K562 (cell line): ENCODE results near the gene HEMK1. TPM values are rescaled to one million over a fixed set of nuclear protein-coding genes. Genes with fewer than 3 reads are reported as not detected.

ENCODE experiments used
- CCNT2 ChIP-seq: IDR thresholded peaks from 2 replicates; pipeline ENCODE4 v1.6.1; 2011; ENCODE audit warnings: borderline replicate concordance, low read depth, mild to moderate bottlenecking, moderate library complexity, mixed read lengths, low read length; ENCODE audit not compliant: insufficient read length; ENCODE audit errors: extremely low read depth
- ILK ChIP-seq: fragments of 450-650 bp; IDR thresholded peaks from 2 replicates; pipeline ENCODE4 v1.6.1; 2016; ENCODE audit warnings: missing genetic modification characterization, low read depth, mild to moderate bottlenecking, missing compliant biosample characterization, moderate library complexity, borderline replicate concordance
- LARP7 ChIP-seq: fragments of 450-650 bp; IDR thresholded peaks from 2 replicates; pipeline ENCODE4 v1.6.1; 2016
- MBD2 ChIP-seq: sonication (generic); IDR thresholded peaks from 2 replicates; pipeline ENCODE4 v1.6.1; 2016; ENCODE audit warnings: low read depth, borderline replicate concordance
- NCOA1 ChIP-seq: fragments of 450-650 bp; IDR thresholded peaks from 2 replicates; pipeline ENCODE4 v1.6.1; 2016; ENCODE audit warnings: low read depth
- NCOA2 ChIP-seq, 2 experiments: fragments of 450-650 bp; IDR thresholded peaks; 2 replicates each; pipeline ENCODE4 v1.6.1; 2018; ENCODE audit warnings: mild to moderate bottlenecking in 2 of 2, moderate library complexity in 1 of 2; ENCODE audit not compliant: partially characterized antibody in 2 of 2
- SRF ChIP-seq, 2 experiments: fragments of 250-450, 450-650 bp in 1 of 2; sonication (Bioruptor Pico) in 1 of 2; sonication (generic) in 1 of 2; formaldehyde crosslinking; IDR thresholded peaks; 2 replicates each; pipeline versions ENCODE4 v1.5.0 to v1.5.1; 2020 to 2022; ENCODE audit warnings: mild to moderate bottlenecking in 1 of 2, missing genetic modification reagents in 1 of 2
- SUPT5H ChIP-seq: fragments of 450-650 bp; IDR thresholded peaks from 2 replicates; pipeline ENCODE4 v1.6.1; 2016
- TEAD1 ChIP-seq, 2 experiments: fragments of 450-650 bp in 1 of 2; sonication (generic) in 1 of 2; formaldehyde crosslinking; IDR thresholded peaks; 2 replicates each; pipeline versions ENCODE4 v1.4.0 to v1.8.0; 2020 to 2022; ENCODE audit warnings: mild to moderate bottlenecking in 2 of 2, missing genetic modification reagents in 1 of 2
- ZKSCAN3 ChIP-seq: fragments of 250-450 bp; sonication (Bioruptor Pico); IDR thresholded peaks from 2 replicates; pipeline ENCODE4 v1.4.0; 2020
- polyA plus RNA-seq, 8 experiments: library from polyadenylated mRNA; depleted of rRNA in 4 of 8; stranded (reverse) in 5 of 8; unstranded in 3 of 8; fragments of >200 nt; fragmentation: Nextera tagmentation in 2 of 8; fragmentation: Illumina TruSeq in 1 of 8; extraction: Ambion mirVana in 2 of 8; extraction: Trizol in 1 of 8; gene quantifications; 2 replicates each; pipeline versions ENCODE4 v1.2.1 to v1.2.3, GENCODE V29; 2011 to 2014; ENCODE audit warnings: inconsistent platforms in 1 of 8, missing spikeins in 1 of 8
- total RNA-seq, 7 experiments: library from RNA; depleted of rRNA in 6 of 7; stranded (reverse); fragments of >200 nt in 6 of 7; fragmentation: Illumina TruSeq in 2 of 7; extraction: Trizol in 2 of 7; gene quantifications; 2 replicates each; pipeline versions ENCODE4 v1.2.1 to v1.2.3, GENCODE V29; 2011 to 2021; ENCODE audit warnings: low replicate concordance in 1 of 7
- TF ChIP-seq, protein P1 (sequence below): fragments of 250-450 bp; sonication (Bioruptor Pico); IDR thresholded peaks from 2 replicates; pipeline ENCODE4 v1.4.0; 2020; ENCODE audit warnings: mild to moderate bottlenecking, moderate library complexity, borderline replicate concordance
- TF ChIP-seq, protein P2 (sequence below), 2 experiments: IDR thresholded peaks in 1 of 2; conservative IDR thresholded peaks in 1 of 2; 2 replicates each; pipeline ENCODE4 v1.6.1; 2016; ENCODE audit warnings: low read depth in 2 of 2, mild to moderate bottlenecking in 1 of 2, missing compliant biosample characterization in 1 of 2, missing genetic modification characterization in 1 of 2, moderate library complexity in 1 of 2
- TF ChIP-seq, protein P3 (sequence below): fragments of 450-650 bp; IDR thresholded peaks from 2 replicates; pipeline ENCODE4 v1.6.1; 2016
- TF ChIP-seq, protein P4 (sequence below): sonication (generic); formaldehyde crosslinking; IDR thresholded peaks from 2 replicates; pipeline ENCODE4 v1.8.1; 2022; ENCODE audit warnings: missing genetic modification reagents
- TF ChIP-seq, protein P5 (sequence below): fragments of 200-800 bp; sonication (Bioruptor generic); IDR thresholded peaks from 2 replicates; pipeline ENCODE4 v1.6.1; 2017; ENCODE audit warnings: missing genetic modification characterization, missing compliant biosample characterization

Gene HEMK1
- total and polyA plus RNA-seq, 9 of the 15 experiments (the other 6 are each of a cell fraction or from before 2014, with no cell fraction given): 2.0 to 16.8 (median 11.4) TPM

DNA sequence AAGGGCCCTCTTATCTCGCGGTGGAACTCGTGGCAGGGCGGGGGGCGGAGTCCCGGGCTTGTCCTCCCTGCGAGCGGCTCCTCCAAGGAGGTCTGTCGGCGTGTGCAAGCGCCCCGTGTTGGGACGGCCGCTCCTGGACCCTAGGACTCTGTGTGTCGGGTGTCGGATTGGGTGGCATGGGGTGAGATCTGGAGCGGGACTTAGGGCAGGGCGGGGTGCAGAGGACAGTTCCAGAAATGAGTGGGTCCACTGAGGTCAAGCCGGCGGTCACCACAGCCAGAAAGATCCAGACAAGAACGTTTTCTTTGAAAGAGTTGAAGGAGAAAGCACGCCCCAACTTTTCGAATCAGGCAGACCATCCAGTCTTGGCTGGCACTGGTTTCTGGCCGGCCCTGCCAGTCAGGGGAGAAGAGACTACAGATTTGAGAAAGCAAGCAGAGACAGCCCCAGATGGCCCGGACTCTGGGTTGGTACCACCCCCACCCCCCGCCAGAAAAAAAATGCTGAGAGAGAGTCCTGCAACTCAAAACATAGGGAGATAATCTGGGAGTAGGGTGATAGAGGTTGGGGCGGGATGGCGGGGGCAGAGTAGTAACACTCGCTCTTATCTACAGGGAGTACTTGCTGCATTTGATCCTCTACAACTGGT is 43.0 kb downstream of the HEMK1 start (continued):
- TF ChIP-seq, protein P1, sequence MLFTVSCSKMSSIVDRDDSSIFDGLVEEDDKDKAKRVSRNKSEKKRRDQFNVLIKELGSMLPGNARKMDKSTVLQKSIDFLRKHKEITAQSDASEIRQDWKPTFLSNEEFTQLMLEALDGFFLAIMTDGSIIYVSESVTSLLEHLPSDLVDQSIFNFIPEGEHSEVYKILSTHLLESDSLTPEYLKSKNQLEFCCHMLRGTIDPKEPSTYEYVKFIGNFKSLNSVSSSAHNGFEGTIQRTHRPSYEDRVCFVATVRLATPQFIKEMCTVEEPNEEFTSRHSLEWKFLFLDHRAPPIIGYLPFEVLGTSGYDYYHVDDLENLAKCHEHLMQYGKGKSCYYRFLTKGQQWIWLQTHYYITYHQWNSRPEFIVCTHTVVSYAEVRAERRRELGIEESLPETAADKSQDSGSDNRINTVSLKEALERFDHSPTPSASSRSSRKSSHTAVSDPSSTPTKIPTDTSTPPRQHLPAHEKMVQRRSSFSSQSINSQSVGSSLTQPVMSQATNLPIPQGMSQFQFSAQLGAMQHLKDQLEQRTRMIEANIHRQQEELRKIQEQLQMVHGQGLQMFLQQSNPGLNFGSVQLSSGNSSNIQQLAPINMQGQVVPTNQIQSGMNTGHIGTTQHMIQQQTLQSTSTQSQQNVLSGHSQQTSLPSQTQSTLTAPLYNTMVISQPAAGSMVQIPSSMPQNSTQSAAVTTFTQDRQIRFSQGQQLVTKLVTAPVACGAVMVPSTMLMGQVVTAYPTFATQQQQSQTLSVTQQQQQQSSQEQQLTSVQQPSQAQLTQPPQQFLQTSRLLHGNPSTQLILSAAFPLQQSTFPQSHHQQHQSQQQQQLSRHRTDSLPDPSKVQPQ (CRISPR knock-in tag): no peak
- TF ChIP-seq CCNT2 (peak; percentile 35), MBD2 (0 out of 2 replicates have a peak, but pooled peaks have one; percentile 17), ILK (tag) (no peak), NCOA2 (IDR thresholded peaks at IDR 0.05; ENCODE audit: partially characterized antibody in 2 of 2) (no peak), LARP7 (0 out of 2 replicates have a peak, but pooled peaks have one; percentile 31), SUPT5H (peak; percentile 73), SRF (CRISPR knock-in tag; IDR thresholded peaks at IDR 0.05) (no peak), TEAD1 (CRISPR knock-in tag; IDR thresholded peaks at IDR 0.05) (no peak), NCOA1 (no peak), ZKSCAN3 (CRISPR knock-in tag) (no peak)
- TF ChIP-seq, protein P2, sequence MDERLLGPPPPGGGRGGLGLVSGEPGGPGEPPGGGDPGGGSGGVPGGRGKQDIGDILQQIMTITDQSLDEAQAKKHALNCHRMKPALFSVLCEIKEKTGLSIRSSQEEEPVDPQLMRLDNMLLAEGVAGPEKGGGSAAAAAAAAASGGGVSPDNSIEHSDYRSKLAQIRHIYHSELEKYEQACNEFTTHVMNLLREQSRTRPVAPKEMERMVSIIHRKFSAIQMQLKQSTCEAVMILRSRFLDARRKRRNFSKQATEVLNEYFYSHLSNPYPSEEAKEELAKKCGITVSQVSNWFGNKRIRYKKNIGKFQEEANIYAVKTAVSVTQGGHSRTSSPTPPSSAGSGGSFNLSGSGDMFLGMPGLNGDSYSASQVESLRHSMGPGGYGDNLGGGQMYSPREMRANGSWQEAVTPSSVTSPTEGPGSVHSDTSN (CRISPR knock-in tag; IDR thresholded peaks at IDR 0.05; ENCODE audit: low read depth): no peak
- TF ChIP-seq, protein P2 (tag; conservative IDR thresholded peaks at IDR 0.05; ENCODE audit: low read depth): no peak
- TF ChIP-seq, protein P3, sequence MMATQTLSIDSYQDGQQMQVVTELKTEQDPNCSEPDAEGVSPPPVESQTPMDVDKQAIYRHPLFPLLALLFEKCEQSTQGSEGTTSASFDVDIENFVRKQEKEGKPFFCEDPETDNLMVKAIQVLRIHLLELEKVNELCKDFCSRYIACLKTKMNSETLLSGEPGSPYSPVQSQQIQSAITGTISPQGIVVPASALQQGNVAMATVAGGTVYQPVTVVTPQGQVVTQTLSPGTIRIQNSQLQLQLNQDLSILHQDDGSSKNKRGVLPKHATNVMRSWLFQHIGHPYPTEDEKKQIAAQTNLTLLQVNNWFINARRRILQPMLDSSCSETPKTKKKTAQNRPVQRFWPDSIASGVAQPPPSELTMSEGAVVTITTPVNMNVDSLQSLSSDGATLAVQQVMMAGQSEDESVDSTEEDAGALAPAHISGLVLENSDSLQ: 0 out of 2 replicates have a peak, but pooled peaks have one; percentile 1
- TF ChIP-seq, protein P4, sequence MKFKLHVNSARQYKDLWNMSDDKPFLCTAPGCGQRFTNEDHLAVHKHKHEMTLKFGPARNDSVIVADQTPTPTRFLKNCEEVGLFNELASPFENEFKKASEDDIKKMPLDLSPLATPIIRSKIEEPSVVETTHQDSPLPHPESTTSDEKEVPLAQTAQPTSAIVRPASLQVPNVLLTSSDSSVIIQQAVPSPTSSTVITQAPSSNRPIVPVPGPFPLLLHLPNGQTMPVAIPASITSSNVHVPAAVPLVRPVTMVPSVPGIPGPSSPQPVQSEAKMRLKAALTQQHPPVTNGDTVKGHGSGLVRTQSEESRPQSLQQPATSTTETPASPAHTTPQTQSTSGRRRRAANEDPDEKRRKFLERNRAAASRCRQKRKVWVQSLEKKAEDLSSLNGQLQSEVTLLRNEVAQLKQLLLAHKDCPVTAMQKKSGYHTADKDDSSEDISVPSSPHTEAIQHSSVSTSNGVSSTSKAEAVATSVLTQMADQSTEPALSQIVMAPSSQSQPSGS (CRISPR knock-in tag): no peak
- TF ChIP-seq, protein P5, sequence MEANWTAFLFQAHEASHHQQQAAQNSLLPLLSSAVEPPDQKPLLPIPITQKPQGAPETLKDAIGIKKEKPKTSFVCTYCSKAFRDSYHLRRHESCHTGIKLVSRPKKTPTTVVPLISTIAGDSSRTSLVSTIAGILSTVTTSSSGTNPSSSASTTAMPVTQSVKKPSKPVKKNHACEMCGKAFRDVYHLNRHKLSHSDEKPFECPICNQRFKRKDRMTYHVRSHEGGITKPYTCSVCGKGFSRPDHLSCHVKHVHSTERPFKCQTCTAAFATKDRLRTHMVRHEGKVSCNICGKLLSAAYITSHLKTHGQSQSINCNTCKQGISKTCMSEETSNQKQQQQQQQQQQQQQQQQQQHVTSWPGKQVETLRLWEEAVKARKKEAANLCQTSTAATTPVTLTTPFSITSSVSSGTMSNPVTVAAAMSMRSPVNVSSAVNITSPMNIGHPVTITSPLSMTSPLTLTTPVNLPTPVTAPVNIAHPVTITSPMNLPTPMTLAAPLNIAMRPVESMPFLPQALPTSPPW (CRISPR knock-in tag): no peak; the same call in 1 of the 2 replicates
